OCI-LY1 (cell line): ENCODE data around the gene SDK2.

Source experiments
- CTCF ChIP-seq: fragments of 200-600 bp; sonication (generic), shearing (Covaris generic); IDR thresholded peaks from 2 replicates; pipeline ENCODE4 v1.5.1; 2017; ENCODE audit warnings: mild to moderate bottlenecking, antibody characterized with exemption, low read length, moderate library complexity, mixed read lengths
- EZH2 ChIP-seq: fragments of 200-600 bp; sonication (generic), shearing (Covaris generic); IDR thresholded peaks from 2 replicates; pipeline ENCODE4 v1.8.0; 2017; ENCODE audit warnings: borderline replicate concordance, mixed run types, mild to moderate bottlenecking, antibody characterized with exemption, low read length, moderate library complexity, mixed read lengths

GRCh38 chr17:73378974-73379470 is 265.2 kb downstream of the SDK2 start:
- no peak for TF ChIP-seq CTCF
- TF ChIP-seq EZH2: no peak
